Effector CD8-positive, alpha-beta T cell (primary cell): ENCODE results near the gene ETNPPL.

Experiments
- DNase-seq: peaks from one replicate; lab custom pipeline; 2025; lab: John Stamatoyannopoulos, UW
- total RNA-seq, 4 experiments: gene quantifications; one replicate each; lab custom pipeline; 2026; lab: John Stamatoyannopoulos, UW

The ETNPPL gene
- 0 reads per million in 4 experiments for total RNA-seq

GRCh38 chr4:108762559-108763225 is at the start of gene ETNPPL:
Gene ETNPPL (minus strand): TSS chr4:108763053. CDS start chr4:108762898, 155 bp downstream.
- no peak for DNase-seq

DNA sequence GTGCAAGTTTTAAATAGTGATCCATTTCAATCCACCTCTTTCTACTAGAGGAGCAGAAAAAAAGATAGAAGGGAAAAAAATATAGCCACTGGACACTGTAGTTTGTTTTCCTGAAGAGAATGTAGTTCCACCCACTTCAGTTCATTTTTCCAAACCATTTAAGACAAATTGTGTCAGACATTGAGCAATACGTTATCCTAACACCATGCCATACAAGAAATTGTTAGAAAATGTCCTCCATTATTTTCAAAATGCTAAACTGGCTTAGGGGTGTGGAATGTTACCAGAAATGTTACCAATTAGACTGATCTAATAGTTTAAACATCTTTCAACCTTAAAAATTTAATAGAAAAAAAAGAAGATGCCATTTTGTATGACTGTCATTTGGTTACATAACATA is 48.6 kb upstream of the ETNPPL start:
- DNase-seq = no peak

GRCh38 chr4:108810087-108810486 is 47.2 kb upstream of the ETNPPL start:
- no peak for DNase-seq

DNA sequence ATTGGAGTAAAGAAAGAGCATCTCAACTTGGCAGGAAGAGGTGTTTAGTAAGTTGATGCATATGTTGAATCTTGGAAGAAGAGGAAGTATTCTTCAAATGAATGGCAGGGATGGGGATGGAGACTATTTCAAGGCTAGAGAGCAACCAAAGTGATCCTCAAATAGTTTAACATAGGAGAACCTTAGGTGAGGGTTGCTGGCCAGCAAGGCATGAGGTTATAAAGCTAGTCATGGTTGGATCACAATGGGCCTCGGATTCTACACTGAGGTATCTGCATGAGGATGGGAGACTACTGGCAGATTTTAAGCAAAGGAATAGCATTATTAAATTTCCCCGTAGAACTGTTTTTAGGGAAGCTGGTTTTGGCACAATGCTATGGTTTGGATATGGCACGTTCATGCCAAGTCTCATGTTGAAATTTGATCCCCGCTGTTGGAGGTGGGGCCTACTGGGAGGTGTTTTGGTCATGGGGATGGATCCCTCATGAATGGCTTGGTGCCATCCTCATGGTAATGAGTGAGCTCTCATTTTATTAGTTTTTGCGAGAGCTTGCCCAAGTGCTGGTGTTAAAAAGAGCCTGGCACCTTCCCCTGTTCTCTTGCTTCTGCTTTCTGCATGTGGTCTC is 41.9 kb upstream of the ETNPPL start:
- DNase-seq = no peak

GRCh38 chr4:108799306-108799705 is 36.5 kb upstream of the ETNPPL start:
- DNase-seq = no peak

GRCh38 chr4:108796173-108796572 is 33.3 kb upstream of the ETNPPL start:
- no peak for DNase-seq

DNA sequence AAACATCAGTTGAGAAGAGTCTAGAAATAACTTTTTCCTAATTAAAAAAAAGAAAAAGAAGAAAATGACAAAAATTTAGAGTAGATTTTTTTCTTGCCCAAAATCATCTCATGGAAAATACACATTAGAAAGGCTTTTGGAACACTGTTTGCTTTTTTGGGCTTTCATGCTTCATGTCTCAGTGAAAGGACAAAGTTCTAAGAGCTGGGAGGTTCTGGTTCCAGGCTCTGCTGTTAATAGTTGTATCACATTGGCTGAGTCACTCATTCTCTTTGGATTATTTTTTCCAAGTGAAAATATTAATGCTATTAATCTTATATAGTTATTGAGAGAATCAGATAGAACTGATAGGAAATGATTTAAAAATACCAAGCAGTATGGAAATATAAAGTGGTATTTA is 32.9 kb upstream of the ETNPPL start:
- no peak for DNase-seq

DNA sequence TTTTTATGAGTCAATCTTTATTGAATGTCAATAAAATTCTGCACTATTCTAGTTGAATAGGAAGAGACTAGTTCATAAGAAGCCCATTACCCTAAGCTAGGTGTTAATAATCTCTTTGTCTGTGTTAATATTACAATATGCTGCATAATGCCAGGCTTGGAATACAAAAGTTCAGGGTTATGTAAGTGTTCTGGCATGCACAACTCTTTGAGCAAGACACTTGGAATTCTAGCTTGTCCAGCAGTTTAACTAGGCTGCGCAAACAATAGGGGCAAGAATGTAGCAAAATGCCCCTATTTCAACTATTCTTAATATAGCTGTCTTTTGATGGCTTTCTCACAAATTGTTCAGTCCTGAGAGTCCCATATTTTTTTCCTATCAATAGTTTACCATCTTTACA is 31.3 kb upstream of the ETNPPL start:
- DNase-seq = no peak

- DNase-seq = no peak
Observed at GRCh38 chr4:108793415-108793814, 30.6 kb upstream of the ETNPPL start.

DNA sequence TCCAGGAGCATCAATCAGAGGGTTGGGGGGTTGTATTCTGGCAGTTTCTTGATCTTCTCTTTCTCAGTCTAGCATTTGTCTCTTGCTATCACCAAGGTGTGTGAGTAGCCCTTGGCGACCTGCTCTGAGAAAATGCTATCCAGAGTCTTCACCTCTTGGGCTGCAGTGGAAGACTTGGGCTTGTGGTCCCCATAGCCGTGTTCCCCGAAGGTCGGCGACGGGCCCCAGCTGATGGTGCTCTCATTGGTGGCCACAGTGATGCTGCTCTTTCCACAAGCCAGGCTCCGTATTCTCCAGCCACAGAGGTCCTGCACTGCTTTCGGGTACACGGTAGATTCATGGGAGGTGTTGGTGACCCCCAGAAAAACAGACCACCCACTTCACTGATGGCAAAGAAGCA is 25.9 kb upstream of the ETNPPL start:
- DNase-seq = no peak

DNA sequence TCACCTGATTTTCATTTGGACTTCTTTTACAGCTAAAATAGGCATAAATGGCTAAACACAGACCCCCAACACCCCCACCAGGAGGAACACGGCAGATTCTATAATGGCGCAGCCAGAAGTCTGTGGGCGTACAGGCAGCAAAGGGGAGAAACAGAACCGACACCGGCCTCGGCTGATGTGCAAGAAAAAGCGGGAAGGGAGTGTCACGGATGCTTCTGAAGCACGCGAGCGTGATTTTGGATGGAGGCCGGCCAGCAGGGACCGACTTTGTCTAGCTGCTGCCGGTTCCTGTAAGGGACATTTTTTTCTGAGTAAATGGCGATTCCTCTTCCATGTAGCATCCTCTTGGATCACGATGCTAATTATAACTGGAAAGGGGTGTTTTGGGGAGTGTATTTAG is 24.9 kb upstream of the ETNPPL start:
- no peak for DNase-seq

GRCh38 chr4:108787106-108787505 is 24.3 kb upstream of the ETNPPL start:
- no peak for DNase-seq

- DNase-seq = no peak
Observed at GRCh38 chr4:108786351-108786750, 23.5 kb upstream of the ETNPPL start.

DNA sequence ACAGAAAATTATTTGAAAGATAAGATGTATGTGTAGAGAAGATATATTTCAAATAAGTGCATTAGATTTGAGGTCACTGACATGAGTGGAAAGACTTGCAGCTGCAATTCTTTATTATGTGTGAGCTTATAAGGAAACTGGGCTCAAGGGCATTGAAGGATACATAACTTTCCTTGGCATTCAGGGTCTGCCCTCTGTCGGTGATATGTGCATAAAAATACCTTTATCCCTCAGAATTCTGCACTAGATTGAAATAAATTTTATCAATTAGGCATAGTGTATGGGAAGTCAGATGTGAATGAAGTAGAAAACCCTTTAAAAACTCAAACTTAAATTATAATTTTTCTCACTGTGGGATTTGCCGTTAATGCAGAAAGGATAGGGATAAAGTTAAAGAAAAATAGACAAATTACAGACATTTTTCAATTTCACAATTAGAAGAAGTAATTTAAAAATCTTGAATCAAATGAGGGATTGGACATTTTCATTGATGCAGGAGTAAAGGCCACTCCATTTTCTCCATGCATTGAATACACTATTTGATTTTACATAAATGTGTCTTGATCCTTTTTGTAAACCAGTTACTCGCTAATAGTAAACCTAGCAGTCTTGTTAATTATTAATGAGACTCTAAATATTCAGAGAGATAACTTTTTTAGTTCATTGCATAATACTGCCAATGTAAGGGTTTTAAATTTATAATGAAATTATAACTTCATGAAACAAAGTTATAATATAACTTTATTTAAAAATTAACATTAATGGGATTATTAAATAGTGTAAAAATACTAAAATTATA is 21.0 kb upstream of the ETNPPL start:
- no peak for DNase-seq

DNA sequence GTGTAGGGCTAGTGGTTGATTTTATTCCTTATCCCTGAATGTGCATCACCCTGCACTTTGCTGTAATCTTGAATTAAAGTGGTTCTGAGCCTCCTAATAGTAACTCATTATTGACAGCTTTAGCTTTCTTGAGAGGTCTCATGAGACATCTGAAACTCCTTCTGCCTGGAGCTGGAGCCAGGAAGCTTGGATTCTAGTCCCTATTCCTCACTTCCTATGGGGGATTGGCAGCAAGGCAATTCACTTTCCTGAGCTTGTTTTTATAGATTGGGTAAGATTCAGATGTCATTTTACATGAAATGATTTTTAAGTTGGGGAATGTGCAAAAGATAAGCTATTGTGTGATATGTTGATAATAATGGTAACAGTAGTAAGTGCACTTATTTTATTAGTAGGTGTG is 17.1 kb upstream of the ETNPPL start:
- no peak for DNase-seq

GRCh38 chr4:108777388-108777787 is 14.5 kb upstream of the ETNPPL start:
- no peak for DNase-seq

GRCh38 chr4:108775921-108776320 is 13.1 kb upstream of the ETNPPL start:
- no peak for DNase-seq

GRCh38 chr4:108774809-108775530 is 12.1 kb upstream of the ETNPPL start:
- DNase-seq = no peak

DNA sequence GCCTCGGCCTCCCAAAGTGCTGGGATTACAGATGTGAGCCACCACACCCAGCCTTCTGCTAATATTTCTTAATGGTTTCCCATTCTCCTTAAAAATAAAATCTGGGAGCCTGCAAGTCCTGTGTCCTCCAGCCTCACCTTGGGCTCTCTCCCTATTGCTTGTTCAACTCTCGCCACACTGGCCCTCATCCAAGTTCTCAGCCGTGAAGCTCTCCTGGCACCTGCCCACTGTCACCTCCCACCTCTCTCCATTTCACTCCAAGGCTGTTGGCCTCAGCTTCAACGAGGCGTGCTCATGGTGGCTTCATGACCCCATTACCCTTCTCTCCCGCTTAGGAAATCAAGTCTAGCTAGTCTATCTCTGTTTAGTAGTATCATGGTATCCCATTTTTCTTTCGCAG is 9.5 kb upstream of the ETNPPL start:
- DNase-seq = no peak

DNA sequence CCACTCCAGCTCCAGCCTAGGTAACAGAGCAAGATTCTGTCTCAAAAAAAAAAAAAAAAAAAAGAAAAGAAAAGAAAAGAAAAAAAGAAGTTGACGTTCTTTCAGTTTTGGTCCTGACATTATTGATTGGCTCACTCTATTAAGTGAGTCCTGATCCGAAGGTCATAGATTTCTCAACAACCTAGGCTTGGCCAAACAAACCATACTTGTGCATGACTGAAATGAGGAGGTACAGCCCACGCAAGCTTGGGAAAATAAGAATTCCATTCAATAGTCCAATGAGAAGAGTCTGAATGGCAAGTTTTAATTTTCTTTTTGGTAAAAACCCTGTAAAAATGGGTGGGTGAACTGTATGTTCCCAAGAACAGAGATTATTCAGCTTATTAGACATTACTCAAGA is 3.2 kb upstream of the ETNPPL start:
- no peak for DNase-seq

DNA sequence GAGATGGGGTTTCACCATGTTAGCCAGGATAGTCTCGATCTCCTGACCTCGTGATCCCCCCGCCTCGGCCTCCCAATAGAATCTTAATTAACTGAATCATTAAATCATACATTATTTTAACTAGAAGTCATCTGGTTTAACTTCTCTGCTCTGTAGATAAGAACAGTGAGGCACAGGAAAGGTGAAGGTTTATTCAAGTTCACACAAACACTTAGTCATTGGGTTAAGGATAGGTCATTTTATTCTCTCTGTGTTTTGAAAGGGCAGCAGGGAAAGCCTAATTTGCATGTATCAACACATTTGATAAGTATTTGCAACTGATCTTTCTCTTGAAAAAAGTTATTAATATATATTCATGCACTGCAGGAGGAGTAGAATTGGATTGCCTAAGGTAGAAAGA is 1.1 kb upstream of the ETNPPL start:
- DNase-seq = no peak

GRCh38 chr4:108763226-108763593 is 357 bp upstream of the ETNPPL start:
- no peak for DNase-seq
